ENCODE measurements around the gene PLA2G4E.
A peak's percentile ranks its signal among the peaks of the same experiment; 100 is the strongest.

The PLA2G4E gene

GRCh38 chr15:42020713-42021273 lies at the start of gene PLA2G4E:
Gene PLA2G4E, minus strand, starts transcription at chr15:42021042. Its CDS starts 12 bp downstream, at chr15:42021030.
- DNase-seq (ENCODE audit: low spot score): no peak

GRCh38 chr15:42070279-42070975 lies 49.6 kb upstream of the PLA2G4E start:
- DNase-seq (ENCODE audit: low spot score): no peak

DNA sequence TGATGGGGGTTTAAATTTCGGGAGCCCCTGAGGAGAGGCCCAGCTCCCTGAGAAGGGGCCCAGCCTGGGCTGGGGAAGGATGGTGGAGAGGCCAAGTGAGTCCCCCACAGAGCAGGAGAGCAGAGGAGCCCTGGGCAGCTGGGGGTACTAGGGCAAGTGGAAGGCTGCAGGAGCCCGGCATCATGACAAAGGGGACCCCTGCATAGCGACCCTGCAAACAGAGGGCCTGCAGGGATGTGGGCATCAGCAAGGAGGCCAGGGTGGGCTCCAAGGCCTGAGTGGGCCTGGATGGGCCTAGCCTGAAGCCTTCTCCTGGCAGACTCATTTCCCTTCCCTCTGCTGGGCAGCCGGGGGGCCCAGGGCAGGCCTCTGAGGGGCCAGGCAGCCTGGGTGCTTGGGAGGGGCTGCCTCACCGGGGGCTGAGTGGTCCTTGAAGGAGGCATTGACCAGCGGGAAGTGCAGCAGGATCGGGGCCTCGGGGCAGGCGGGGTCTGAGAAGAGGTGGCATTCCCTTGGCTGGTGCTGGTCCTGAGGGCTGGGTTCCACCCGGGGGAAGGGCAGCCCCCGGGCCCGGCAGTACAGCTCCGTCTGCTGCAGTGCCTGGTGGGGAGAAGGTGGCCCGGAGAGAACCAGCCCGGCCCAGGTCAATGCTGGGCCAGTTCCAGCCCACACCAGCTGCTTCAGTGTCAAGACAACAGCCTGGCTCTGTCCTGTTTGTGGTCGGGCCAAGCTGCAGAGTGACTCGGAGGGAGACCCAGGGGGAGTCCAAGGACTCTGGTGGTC lies 48.8 kb upstream of the PLA2G4E start:
- DNase-seq (ENCODE audit: low spot score): no peak

DNA sequence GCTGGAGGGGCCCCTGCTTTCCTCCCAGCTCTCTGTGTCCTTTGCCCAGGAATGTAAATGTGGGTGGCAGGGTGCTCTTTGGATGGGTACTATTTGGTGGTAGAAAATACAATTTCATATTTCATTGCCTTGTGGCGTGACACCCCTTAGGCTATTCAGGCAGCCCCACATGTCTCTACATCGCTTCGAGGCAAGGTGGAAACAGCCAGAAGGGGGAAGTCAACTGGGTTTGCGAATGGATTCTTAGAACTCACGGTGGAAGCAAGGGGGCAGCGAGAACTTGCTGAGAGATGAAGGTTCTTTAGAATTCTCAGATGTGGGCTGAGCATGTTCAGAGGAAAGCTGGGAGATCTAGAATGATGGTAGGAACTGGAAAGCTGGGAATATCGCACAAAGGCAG lies 48.2 kb upstream of the PLA2G4E start:
- DNase-seq (ENCODE audit: low spot score): no peak

DNA sequence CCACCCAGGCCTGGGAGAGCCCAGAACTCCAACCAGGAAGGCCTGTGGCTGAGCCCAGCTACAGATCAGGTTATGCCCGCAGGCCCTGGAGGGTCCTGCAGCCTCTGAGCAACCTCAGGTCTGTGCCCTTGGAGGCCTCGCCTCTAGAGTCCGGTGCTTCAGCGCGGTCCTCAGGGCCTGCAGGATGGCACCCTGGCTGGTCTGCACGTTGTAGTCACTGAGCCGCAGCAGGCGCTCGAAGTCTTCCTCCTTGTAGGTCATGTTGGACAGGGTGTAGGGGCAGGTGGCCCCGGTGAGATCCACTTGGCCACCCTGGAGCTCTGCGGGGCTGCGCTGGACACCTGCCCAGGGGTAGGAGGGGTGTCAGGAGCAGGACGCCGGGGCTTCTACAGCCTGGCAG lies 47.8 kb upstream of the PLA2G4E start:
- no peak for DNase-seq (ENCODE audit: low spot score)

GRCh38 chr15:42066764-42067415 lies 46.0 kb upstream of the PLA2G4E start:
- DNase-seq (ENCODE audit: low spot score): no peak

DNA sequence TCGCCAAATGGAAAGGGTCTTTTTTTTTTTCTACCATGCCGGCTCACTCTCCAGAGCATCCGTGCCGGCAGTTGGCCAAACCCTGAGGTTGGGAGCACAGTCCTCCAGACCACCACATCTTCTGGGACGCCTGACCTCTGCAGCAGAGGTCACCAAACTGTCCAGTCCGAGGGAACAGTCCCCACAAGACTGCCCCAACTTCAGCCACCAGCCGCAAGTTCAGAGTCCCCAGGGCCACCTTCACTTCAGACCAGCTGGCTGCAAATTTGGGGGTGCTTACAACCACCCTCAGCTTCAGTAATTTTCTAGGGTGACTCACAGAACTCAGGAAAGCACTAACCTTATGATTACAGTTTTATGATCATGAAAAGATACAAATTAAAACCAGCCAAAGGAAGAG lies 44.6 kb upstream of the PLA2G4E start:
- no peak for DNase-seq (ENCODE audit: low spot score)

DNA sequence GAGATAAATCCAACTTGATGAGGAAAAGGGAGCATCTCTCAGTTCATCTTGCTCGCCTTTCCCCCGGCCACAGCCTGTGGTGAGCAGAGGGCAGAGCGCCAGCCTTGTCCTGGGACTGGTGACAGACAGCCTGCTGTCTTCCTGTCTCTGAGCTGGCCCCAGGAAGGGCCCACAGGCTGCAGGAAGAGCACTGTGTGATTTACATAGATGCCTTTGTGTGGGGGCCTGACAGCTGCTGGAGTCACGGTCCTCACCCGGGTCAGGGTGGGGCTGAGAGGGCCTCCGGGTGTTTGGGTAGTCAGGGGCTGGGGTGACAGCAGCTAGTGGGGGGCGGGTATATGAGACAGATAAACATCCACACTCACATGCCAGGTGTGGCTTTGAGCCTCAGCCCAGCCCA lies 44.2 kb upstream of the PLA2G4E start:
- peak; percentile 48 for DNase-seq (ENCODE audit: low spot score)

DNA sequence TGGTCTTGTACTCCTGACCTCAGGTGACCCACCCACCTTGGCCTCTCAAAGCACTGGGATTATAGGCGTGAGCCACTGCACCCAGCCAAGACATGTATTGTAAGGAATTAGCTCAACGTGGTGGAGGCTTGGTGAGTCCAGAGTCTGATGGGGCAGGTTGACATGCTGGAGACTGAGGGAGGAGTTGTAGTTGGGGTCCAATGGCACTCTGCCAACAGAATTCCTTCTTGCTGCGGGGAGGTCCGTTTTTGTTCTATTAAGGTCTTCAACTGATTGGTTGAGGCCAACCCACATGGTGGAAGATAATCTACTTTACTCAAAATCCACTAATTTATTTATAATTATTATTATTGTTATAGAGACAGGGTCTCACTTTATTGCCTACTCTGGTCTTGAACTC lies 43.4 kb upstream of the PLA2G4E start:
- DNase-seq (ENCODE audit: low spot score): no peak

DNA sequence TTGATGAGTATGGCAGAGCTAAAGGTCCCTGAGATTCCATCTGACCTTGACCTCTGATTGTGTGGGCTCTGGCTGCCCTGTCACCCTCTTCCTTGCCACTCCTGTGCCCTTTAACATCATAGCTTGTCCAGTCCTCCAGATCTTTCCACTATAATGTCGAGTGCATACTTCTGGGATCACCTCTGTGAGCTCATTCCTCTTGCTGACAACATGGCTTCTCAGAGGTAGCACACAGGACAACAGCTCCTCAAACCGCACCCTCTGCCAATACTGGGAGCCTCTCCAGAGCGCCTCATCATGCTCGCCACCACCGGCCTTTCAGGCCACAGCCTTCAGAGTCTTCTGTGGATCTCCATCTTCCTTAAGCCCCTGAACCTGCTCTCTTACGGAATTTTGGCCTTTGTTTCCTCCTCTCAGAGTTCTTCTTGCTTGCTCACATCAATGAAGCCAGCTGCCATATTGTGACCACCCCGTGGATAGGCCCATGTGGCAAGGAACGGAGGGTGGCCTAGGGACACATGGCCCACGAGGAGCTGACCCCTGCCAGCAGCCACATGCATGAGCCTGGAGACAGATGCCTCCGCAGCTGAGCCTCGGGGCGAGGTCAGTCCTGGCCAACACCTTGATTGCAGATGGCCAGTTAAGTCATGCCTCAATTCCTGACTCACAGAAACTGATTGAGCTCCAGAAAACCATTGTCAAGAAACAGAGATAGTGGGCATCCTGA lies 42.4 kb upstream of the PLA2G4E start:
- no peak for DNase-seq (ENCODE audit: low spot score)

DNA sequence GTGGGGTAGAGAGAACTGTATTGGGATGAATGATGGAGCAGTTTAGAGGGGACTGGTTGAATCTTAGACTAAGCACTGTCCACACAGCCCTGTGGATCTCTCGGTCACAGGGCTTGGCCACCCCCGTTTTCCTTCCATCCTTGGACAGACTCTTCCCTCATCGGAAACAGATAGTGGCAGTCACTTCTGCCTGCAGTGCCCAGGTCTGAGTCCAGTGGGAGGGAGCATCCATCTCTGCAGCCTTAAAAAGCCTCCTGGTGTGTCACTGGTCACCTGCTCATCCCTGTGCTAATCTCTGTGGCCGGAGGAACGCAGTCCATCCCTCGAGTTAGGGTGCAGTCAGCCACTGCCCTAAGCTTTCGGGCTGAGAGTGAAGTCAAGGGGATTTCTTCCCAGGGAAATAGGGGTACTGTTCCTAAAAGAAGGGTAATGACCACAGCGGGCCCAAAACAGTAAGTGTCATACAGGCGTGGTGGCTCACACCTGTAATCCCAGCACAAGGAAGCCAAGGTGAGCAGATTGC lies 41.5 kb upstream of the PLA2G4E start:
- no peak for DNase-seq (ENCODE audit: low spot score)

- DNase-seq (ENCODE audit: low spot score): no peak
These were observed 40.0 kb upstream of the PLA2G4E start for GRCh38 chr15:42060797-42061196.

GRCh38 chr15:42060477-42060763 lies 39.6 kb upstream of the PLA2G4E start:
- no peak for DNase-seq (ENCODE audit: low spot score)

DNA sequence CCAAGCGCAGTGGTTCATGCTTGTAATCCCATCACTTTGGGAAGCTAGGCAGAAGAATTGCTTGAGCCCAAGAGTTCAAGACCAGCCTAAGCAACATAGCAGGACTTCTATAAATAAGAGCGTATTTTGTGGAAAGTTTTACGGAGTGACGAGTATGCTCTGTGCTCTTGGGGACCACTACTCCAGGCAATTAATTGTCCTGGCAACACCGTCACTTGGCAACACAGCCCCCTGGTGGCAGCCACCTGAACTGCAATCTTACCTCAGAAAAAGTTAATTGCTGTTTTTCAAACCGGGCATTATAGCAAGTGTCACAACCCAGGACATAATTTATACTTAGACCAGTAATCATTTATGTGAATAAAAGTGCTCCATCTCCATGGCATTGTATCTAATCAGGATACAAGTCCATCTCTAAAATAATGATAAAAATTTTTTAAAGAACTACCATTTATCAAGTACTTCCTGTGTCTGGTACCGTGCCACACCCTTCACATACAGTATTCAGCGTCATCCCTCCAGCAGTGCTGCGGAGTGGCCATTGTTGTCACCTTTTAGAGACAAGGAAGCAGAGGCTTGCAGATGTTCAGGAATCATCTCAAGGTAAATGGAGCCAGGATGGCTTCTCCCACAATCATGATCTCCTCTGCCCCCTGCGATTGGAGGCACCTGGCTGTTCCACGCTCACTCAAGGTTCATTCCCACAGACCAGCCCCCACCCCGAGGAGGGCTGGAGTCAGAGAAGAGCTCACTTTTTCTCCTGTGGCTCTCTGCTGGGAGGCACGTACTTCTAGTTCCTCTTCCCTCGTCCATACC lies 39.0 kb upstream of the PLA2G4E start:
- DNase-seq (ENCODE audit: low spot score): no peak

DNA sequence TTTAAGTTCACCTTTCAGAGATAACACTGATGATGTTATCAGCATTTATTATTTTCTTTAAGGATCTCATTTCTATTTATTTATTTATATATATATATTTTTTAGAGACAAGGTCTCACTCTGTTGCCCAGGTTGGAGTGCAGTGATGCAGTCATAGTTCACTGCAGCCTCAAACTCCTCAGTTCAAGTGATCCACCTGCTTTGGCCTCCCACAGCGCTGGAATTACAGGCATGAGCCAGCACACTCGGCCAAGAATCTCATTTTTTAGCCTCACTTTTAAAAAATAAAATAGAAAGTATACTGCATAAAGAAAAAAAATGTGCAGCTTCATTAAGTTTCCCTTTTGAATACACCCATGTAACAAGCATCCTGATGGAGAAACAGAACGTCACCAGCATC lies 37.9 kb upstream of the PLA2G4E start:
- DNase-seq (ENCODE audit: low spot score): no peak

DNA sequence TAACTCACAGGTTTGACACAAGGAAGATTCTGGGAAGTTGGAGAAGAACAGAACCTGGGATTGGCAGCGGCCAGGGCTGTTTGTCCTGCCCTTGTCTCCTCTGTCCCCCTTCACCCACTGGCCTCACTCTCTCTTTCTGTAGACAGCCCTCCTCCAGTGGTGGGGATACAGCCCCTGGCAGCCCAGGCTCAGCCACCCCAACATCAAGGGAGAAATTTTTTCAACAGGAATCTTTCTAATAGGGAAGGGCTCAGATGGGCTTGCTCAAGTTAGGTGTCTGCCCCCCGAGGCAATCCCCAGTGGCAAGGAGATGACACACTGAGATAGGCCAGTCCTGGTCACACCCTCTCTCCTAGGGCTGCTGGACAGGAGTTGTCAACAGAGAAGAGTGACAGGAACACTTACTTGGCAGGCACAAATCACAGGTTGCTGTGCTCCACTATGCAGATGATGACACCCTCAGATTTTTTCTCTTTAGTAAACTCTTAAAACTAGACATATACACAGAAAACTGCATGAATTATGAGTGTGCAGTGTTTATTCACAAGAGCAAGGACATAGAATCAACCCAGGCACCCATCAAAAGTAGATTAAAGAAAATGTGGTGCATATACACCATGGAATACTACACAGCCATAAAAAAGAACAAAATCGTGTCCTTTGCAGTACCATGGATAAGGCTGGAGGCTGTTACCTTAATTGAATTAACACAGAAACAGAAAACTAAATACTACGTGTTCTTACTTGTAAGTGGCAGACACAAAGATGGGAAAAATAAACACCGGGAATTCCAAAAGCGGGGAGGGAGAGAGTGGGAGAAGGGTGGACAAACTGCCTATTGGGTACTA lies 37.2 kb upstream of the PLA2G4E start:
- DNase-seq (ENCODE audit: low spot score): no peak

DNA sequence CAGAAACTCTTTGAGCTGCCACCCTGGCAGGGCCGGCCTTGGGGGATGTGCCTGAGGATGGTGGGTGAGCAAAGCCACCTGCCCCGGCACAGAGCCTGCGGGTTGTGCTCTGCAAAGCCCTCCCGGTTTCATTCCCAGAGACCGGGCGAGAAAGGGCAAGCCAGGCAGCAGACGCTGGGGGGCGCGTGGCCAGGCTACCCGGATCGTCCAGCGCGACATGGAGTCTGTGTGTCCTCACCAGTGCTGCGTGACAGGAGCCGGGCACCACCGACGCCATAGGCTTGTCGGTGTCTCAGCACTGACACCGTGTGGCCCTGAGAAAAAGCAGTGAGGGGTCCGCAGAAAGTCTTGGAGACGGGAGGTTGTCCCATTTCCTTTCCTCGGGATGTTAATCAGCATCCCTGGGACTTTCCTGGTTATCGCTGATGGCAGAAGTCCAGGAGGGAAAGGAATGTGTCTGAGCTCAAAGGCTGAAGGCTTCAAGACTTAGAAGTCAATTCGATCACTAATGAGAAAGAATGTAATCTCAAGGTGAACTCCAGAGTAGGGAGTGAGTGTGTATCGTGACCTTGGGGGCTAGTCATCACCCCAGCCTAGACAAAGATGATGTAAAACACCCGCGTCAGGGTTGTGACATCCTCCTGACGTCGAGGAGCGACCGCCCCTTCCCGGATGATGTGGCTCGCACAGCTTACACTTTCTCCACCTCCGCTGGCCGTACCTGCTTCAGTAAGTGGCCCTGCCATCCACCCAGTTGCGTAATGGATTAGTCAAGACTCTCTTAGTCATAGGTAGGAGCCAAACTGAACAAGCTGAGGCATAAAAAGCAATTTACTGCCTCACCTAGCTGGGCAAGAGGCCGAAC lies 36.3 kb upstream of the PLA2G4E start:
- DNase-seq (ENCODE audit: low spot score): peak; percentile 54

GRCh38 chr15:42053914-42054313 lies 33.1 kb upstream of the PLA2G4E start:
- DNase-seq (ENCODE audit: low spot score): no peak

DNA sequence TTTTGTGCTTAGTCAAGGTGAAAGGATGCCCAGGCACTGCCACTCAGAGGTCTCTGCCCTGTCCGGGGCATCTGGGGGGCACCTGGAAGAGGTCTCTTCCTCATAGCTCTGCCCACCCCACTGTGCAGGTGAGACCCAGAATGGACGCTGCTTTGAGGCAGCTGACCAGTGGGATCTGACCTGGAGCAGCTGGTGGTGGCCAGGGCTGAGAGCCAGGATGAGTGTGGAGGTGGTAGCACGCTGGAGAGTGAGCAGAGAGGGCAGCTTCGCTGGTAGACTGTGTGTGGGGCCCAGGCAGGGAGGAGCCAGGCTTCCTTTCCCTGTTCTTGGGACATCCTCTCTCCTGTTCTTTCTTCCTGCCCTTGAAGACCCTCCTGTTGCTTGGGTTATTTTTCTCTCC lies 32.2 kb upstream of the PLA2G4E start:
- no peak for DNase-seq (ENCODE audit: low spot score)
